GM12875 (cell line): ENCODE measurements around the gene AGL.

Source experiments
- H3K4me3 ChIP-seq: one replicate; pipeline ENCODE4 v1.5.1; 2011; ENCODE audit warnings: low read depth, low read length, control low read depth
- TF ChIP-seq, protein P1 (sequence below): IDR thresholded peaks from 2 replicates; pipeline ENCODE4 v1.5.1; 2011; ENCODE audit warnings: low read depth, mild to moderate bottlenecking, control low read depth, inconsistent platforms, low read length, moderate library complexity, borderline replicate concordance; ENCODE audit not compliant: insufficient read depth

Gene AGL

DNA sequence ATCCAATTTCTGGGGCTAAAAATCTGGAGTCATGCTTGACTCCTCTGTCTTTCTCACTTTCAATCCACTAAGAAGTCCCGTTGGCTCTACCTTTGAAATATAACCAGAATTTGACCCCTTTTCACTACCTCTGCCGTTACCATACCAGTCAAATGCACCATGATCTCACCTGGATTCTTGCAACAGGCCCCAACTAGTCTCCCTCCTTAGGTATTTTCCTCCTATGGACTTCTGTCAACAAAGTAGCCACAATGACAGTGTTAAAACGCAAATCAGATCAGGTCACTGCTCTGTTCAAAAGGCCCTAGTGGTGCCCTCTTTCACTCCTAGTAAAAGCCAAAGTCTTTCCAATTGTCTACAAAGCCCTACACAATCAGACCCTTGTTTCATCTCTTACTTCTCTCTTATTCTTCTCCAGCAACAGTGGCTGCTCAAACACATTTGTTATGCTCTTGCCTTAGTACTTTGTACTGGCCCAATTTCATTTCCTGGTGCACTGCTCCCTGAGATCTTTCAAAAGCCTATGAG, 35.7 kb upstream of the AGL start:
- TF ChIP-seq, protein P1, sequence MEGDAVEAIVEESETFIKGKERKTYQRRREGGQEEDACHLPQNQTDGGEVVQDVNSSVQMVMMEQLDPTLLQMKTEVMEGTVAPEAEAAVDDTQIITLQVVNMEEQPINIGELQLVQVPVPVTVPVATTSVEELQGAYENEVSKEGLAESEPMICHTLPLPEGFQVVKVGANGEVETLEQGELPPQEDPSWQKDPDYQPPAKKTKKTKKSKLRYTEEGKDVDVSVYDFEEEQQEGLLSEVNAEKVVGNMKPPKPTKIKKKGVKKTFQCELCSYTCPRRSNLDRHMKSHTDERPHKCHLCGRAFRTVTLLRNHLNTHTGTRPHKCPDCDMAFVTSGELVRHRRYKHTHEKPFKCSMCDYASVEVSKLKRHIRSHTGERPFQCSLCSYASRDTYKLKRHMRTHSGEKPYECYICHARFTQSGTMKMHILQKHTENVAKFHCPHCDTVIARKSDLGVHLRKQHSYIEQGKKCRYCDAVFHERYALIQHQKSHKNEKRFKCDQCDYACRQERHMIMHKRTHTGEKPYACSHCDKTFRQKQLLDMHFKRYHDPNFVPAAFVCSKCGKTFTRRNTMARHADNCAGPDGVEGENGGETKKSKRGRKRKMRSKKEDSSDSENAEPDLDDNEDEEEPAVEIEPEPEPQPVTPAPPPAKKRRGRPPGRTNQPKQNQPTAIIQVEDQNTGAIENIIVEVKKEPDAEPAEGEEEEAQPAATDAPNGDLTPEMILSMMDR, result no peak
- H3K4me3 ChIP-seq, result no peak overlapping the region

DNA sequence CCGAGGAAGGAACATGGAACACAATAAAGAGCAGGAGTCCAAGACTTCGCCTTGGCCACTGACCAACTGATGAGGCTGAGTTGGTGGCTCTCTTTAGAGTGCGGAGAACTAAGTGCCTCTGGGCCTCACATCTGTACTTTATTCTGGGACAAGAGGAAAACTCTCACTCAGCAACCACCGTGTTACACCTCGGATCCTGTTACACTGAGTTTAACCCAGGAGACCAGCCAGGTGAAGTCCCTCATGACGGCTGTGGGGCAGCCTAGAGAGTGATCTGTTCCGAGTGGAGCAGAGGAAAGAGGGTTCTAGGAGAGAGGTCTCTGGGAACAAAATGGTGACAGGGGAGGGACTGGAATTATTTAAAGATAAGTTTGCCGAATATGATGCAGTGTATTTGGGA, 33.5 kb upstream of the AGL start:
- no peak overlapping the region for H3K4me3 ChIP-seq
- TF ChIP-seq, protein P1, result no peak

DNA sequence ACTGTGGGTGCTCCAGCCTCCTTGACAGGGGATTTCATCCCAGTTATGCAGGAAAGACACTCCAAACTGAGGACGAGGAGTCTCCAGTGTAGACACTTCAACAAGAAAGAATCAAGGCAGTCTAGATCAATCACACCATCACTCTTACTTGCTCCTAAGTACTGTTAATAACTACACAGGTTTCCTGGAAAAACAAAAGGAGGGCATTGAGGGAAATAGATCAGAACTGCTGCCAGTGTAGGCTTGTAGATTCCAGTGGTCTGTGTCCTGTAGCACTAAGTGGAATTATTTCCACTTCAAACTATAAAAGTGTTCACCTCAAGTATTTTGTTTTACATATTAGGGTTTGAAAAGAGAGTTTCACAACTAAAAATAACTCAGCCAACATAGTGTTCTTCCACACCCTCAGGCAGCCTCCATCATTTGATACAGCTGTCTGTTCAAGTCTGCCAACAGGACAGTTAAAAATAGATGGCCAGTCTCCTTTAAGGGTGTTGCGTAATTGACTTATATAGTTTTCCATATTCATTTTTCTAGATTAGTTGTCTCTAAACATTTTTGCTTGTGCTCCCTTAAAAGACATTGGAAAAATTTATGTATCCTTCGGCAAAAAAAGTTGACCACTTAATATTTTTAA, 32.0 kb upstream of the AGL start:
- no peak overlapping the region for H3K4me3 ChIP-seq
- TF ChIP-seq, protein P1, result no peak

GRCh38 chr1:99820546-99820945, 29.6 kb upstream of the AGL start:
- no peak overlapping the region for H3K4me3 ChIP-seq
- TF ChIP-seq, protein P1, result no peak

DNA sequence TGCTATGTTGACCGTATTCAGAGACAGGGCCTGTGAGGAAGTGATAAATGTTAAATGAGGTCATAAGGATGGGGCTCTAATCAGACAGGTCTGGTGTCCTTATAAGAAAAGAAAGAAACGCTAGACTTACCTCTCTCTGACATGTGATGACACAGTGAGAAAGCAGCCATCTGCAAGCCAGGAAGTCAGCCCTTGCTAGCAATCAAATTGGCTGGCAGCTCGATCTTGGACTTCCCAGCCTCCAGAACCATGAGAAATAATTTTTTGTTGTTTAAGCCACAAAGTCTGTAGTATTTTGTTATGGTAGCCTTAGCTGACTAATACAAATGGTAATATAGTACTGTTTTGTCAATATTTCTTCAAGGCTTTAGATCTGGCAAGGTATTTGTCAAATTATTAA, 25.1 kb upstream of the AGL start:
- H3K4me3 ChIP-seq, result no peak overlapping the region
- TF ChIP-seq, protein P1, result no peak

GRCh38 chr1:99825702-99826101, 24.5 kb upstream of the AGL start:
- TF ChIP-seq, protein P1, result no peak
- no peak overlapping the region for H3K4me3 ChIP-seq

- TF ChIP-seq, protein P1, result no peak
- no peak overlapping the region for H3K4me3 ChIP-seq
These were observed 22.2 kb upstream of the AGL start for GRCh38 chr1:99827970-99828369.
